ENCODE measurements around the gene FSTL5.

GRCh38 chr4:161428180-161428965 lies 735.4 kb downstream of the FSTL5 start:
- TF ChIP-seq, protein P1, sequence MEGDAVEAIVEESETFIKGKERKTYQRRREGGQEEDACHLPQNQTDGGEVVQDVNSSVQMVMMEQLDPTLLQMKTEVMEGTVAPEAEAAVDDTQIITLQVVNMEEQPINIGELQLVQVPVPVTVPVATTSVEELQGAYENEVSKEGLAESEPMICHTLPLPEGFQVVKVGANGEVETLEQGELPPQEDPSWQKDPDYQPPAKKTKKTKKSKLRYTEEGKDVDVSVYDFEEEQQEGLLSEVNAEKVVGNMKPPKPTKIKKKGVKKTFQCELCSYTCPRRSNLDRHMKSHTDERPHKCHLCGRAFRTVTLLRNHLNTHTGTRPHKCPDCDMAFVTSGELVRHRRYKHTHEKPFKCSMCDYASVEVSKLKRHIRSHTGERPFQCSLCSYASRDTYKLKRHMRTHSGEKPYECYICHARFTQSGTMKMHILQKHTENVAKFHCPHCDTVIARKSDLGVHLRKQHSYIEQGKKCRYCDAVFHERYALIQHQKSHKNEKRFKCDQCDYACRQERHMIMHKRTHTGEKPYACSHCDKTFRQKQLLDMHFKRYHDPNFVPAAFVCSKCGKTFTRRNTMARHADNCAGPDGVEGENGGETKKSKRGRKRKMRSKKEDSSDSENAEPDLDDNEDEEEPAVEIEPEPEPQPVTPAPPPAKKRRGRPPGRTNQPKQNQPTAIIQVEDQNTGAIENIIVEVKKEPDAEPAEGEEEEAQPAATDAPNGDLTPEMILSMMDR (IDR thresholded peaks at IDR 0.05): no peak
- no peak for TF ChIP-seq POLR2A (IDR thresholded peaks at IDR 0.05)
